Thyroid gland (tissue), 4 donors: ENCODE results near the gene ABHD2.

Source experiments
- POLR2A ChIP-seq, 2 donors: fragments of 450-650 bp; IDR thresholded peaks; one replicate each; pipeline ENCODE4 v1.6.1; 2017; ENCODE audit warnings: antibody characterized with exemption in 2 of 2, mild to moderate bottlenecking in 2 of 2, moderate library complexity in 1 of 2
- TF ChIP-seq, protein P1 (sequence below), 6 experiments: fragments of 200-600 bp in 3 of 6; fragments of 450-650 bp in 3 of 6; sonication (generic) in 3 of 6; IDR thresholded peaks; one replicate each; pipeline ENCODE4 v1.5.1; 2016 to 2019; ENCODE audit warnings: antibody characterized with exemption in 6 of 6, mild to moderate bottlenecking in 2 of 6, inconsistent platforms in 1 of 6, moderate library complexity in 1 of 6

DNA sequence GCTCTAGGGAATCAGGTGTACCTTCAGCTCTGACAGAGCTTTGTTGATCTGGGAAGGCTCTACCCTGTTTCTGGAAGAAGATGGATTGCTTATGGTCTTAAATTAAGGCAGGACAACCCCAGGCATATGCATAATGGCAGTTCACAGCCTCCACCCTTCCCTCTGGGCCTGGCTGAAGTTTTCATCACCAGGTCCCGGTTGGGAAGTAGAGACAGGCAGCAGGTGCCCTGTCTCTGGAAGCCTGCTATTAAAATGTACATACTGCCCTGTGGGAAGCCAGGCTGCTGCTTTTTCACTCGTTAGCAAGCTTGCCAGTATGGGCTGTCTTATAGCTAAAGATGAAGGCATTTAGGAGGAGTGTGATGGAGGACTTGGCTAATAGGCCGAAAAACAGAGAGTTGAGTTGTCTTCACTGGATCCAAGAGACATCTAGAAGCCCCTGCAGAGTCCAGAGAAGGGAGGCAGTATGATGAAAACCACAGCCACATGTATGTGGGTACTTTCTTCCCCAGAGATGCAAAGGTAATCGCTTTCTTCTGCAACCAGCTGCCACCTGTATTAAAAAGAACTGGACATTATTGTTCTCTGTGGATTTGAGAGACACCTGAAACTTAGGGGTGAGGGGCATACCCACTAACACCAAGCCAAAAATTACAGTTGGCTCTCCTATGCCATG lies 34.4 kb downstream of the ABHD2 start:
- TF ChIP-seq, protein P1, sequence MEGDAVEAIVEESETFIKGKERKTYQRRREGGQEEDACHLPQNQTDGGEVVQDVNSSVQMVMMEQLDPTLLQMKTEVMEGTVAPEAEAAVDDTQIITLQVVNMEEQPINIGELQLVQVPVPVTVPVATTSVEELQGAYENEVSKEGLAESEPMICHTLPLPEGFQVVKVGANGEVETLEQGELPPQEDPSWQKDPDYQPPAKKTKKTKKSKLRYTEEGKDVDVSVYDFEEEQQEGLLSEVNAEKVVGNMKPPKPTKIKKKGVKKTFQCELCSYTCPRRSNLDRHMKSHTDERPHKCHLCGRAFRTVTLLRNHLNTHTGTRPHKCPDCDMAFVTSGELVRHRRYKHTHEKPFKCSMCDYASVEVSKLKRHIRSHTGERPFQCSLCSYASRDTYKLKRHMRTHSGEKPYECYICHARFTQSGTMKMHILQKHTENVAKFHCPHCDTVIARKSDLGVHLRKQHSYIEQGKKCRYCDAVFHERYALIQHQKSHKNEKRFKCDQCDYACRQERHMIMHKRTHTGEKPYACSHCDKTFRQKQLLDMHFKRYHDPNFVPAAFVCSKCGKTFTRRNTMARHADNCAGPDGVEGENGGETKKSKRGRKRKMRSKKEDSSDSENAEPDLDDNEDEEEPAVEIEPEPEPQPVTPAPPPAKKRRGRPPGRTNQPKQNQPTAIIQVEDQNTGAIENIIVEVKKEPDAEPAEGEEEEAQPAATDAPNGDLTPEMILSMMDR (IDR thresholded peaks at IDR 0.05), result no peak
- no peak for TF ChIP-seq POLR2A (IDR thresholded peaks at IDR 0.05)
